Esophagus muscularis mucosa (tissue), 4 donors: ENCODE results near the gene LNPEP. TPM values are rescaled to one million over a fixed set of nuclear protein-coding genes. Genes with fewer than 3 reads are reported as not detected.

Experiments
- DNase-seq: peaks from one replicate; pipeline ENCODE4 v3.0.0-alpha.2; 2017; ENCODE audit errors: extremely low spot score
- H3K27ac ChIP-seq, 4 donors: fragments of 200-600 bp; sonication (generic); replicated peaks in 1 of 4; 1 replicate in 3 of 4; 2 replicates in 1 of 4; pipeline ENCODE4 v1.5.1; 2016 to 2019; ENCODE audit warnings: mild to moderate bottlenecking in 1 of 4
- H3K27me3 ChIP-seq, 4 donors: fragments of 200-600 bp; sonication (generic); one replicate each; pipeline versions ENCODE4 v1.5.1 to v1.6.0; 2016 to 2019
- H3K36me3 ChIP-seq, 4 donors: fragments of 200-600 bp; sonication (generic); one replicate each; pipeline ENCODE4 v1.5.1; 2016 to 2019
- H3K4me1 ChIP-seq, 4 donors: fragments of 200-600 bp; sonication (generic); one replicate each; pipeline ENCODE4 v1.5.1; 2016 to 2019
- H3K4me3 ChIP-seq, 4 donors: fragments of 200-600 bp; sonication (generic); 1 replicate in 2 of 4; 2 replicates in 2 of 4; pipeline ENCODE4 v1.5.1; 2016 to 2019; ENCODE audit warnings: mild to moderate bottlenecking in 4 of 4, moderate library complexity in 1 of 4
- H3K9me3 ChIP-seq, 4 donors: fragments of 200-600 bp; sonication (generic); 1 replicate in 3 of 4; 2 replicates in 1 of 4; pipeline ENCODE4 v1.5.1; 2016 to 2019
- EP300 ChIP-seq: sonication (generic); formaldehyde crosslinking; IDR thresholded peaks from one replicate; pipeline ENCODE4 v1.6.1; 2017; ENCODE audit warnings: antibody characterized with exemption
- POLR2A ChIP-seq: fragments of 450-650 bp; IDR thresholded peaks from one replicate; pipeline ENCODE4 v1.6.1; 2017; ENCODE audit warnings: antibody characterized with exemption, moderate library complexity, mild to moderate bottlenecking, low read depth
- POLR2AphosphoS5 ChIP-seq, 2 donors: sonication (generic); formaldehyde crosslinking; IDR thresholded peaks; one replicate each; pipeline ENCODE4 v1.6.1; 2017; ENCODE audit warnings: antibody characterized with exemption in 2 of 2
- WGBS: methylation state at CpG from one replicate; pipeline ENCODE4 v1.1.5; 2018; 5-methylcytosine and 5-hydroxymethylcytosine counted together
- intact Hi-C: fragments of 100-400 bp; cut with DNase I; formaldehyde crosslinking; loops from one replicate; pipeline ENCODE4 v1.15.1; 2023
- total RNA-seq, 4 donors: library from RNA; depleted of rRNA; stranded (reverse); fragments of >200 nt; gene quantifications; one replicate each; pipeline versions ENCODE4 v1.1.0 to v1.2.1, GENCODE V29; 2016
- TF ChIP-seq, protein P1 (sequence below), 3 experiments: fragments of 200-600 bp in 2 of 3; fragments of 450-650 bp in 1 of 3; sonication (generic) in 2 of 3; IDR thresholded peaks; one replicate each; pipeline ENCODE4 v1.5.1; 2017 to 2019; ENCODE audit warnings: antibody characterized with exemption in 3 of 3, mild to moderate bottlenecking in 2 of 3, moderate library complexity in 1 of 3

Gene LNPEP
- total RNA-seq, 4 donors from 2014 or later: 55.2 to 80.2 (median 65.6) TPM

DNA sequence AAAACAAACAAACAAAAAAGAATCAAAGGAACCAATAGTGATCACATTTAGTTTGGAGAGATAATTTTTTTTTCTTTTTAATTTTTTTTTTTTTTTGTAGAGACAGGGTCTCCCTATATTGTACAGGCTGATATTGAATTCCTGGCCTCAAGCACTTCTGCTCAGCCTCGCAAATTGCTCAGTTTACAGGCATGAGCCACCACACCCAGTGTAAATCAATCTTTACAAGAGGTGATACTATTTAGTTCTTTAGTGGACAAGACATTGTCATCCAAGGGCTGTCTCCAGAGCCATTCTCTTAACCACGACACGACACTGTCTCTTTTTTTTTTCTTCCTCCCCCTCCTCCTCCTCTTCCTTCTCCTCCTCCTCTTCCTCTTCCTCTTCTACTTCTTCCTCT, 30.0 kb upstream of the LNPEP start:
- intact Hi-C loops: no loop called here
- WGBS: 94% methylated on average over 3 of the region's 3 CpGs
- Histone ChIP-seq H3K27me3 (no peaks in the 10 kb centered on the region), H3K4me3 (no peak overlapping the region), H3K36me3 (peaks cover 0 to 52% (median 24%) of the 10 kb centered on the region in 4 donors), H3K27ac (no peak overlapping the region), H3K9me3 (no peaks in the 10 kb centered on the region), H3K4me1 (no peaks in the 10 kb centered on the region)
- TF ChIP-seq, protein P1, sequence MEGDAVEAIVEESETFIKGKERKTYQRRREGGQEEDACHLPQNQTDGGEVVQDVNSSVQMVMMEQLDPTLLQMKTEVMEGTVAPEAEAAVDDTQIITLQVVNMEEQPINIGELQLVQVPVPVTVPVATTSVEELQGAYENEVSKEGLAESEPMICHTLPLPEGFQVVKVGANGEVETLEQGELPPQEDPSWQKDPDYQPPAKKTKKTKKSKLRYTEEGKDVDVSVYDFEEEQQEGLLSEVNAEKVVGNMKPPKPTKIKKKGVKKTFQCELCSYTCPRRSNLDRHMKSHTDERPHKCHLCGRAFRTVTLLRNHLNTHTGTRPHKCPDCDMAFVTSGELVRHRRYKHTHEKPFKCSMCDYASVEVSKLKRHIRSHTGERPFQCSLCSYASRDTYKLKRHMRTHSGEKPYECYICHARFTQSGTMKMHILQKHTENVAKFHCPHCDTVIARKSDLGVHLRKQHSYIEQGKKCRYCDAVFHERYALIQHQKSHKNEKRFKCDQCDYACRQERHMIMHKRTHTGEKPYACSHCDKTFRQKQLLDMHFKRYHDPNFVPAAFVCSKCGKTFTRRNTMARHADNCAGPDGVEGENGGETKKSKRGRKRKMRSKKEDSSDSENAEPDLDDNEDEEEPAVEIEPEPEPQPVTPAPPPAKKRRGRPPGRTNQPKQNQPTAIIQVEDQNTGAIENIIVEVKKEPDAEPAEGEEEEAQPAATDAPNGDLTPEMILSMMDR (IDR thresholded peaks at IDR 0.05): no peak
- TF ChIP-seq EP300: no peak
- TF ChIP-seq POLR2AphosphoS5 (IDR thresholded peaks at IDR 0.05): no peak
- no peak for TF ChIP-seq POLR2A
- DNase-seq: no peak

DNA sequence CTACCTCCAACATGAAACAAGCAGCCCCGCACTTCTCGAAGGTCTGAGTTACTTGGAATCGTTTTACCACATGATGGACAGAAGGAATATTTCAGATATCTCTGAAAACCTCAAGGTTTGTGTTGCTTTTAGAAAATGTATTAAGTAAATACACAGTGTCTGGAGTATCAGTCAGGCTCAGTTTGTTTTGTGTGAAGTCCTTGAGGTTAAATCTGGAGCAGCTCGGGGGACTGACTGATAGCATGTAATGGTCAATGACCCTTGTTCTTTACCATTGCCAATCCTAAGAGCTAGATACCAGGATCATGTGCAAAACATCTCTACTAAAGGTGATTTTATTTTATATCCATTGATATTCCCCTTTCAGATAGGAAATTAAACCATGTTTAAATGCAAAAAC, 26.9 kb upstream of the LNPEP start:
- 92% methylated on average over 4 of the region's 4 CpGs for WGBS
- no peaks in the 10 kb centered on the region for H3K27me3 ChIP-seq

DNA sequence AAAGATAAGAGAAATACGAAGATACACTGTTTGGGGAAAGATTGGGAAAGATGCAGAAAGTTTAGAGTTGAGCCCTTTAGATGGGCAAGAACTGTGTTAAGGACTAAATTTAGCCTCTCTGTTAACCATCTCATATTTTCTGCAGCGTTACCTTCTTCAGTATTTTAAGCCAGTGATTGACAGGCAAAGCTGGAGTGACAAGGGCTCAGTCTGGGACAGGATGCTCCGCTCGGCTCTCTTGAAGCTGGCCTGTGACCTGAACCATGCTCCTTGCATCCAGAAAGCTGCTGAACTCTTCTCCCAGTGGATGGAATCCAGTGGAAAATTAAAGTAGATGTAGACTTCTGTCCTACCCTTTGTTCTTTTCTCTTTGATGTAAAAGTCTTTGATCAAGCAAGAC, 26.4 kb upstream of the LNPEP start:
- DNase-seq: no peak
- H3K4me1 ChIP-seq: no peaks in the 10 kb centered on the region
- WGBS: 100% methylated on average over 4 of the region's 4 CpGs
- TF ChIP-seq POLR2A: no peak
- TF ChIP-seq, protein P1 (IDR thresholded peaks at IDR 0.05): no peak
- no peak for TF ChIP-seq EP300
- no peak for TF ChIP-seq POLR2AphosphoS5 (IDR thresholded peaks at IDR 0.05)
- no peak overlapping the region for H3K27ac ChIP-seq
- H3K36me3 ChIP-seq: peaks cover 0 to 38% (median 16%) of the 10 kb centered on the region in 4 donors
- intact Hi-C loops: no loop called here
- no peaks in the 10 kb centered on the region for H3K9me3 ChIP-seq
- H3K4me3 ChIP-seq: no peak overlapping the region
- no peaks in the 10 kb centered on the region for H3K27me3 ChIP-seq

More for the DNA sequence above, 26.9 kb upstream of the LNPEP start:
- H3K36me3 ChIP-seq: peaks cover 0 to 38% (median 16%) of the 10 kb centered on the region in 4 donors
- H3K27ac ChIP-seq: no peak overlapping the region
- DNase-seq: no peak
- no peak overlapping the region for H3K4me3 ChIP-seq
- H3K4me1 ChIP-seq: no peaks in the 10 kb centered on the region
- intact Hi-C loops: no loop called here
- TF ChIP-seq, protein P1 (IDR thresholded peaks at IDR 0.05): no peak
- TF ChIP-seq EP300: no peak
- TF ChIP-seq POLR2AphosphoS5 (IDR thresholded peaks at IDR 0.05): no peak
- no peak for TF ChIP-seq POLR2A
- H3K9me3 ChIP-seq: no peaks in the 10 kb centered on the region

DNA sequence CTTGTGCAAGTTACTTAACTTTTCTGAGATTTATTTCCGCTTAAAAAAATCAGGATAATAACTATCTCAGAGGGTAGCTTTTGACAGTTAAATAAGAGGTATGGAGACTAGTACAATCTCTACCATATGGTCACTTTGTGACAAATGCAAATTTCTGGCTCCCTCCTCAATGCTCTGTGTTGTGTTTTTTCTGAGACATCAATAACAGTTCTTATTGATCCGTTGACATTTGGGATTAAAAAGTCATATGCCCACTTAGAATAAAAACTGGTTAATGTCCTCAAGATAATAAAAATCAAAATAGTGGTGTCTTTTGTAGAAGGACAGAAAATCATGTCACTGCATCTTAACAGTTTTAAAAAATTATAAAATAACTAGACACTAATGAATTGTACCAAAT, 24.7 kb upstream of the LNPEP start:
- Histone ChIP-seq H3K36me3 (peaks cover 0 to 40% (median 19%) of the 10 kb centered on the region in 4 donors), H3K4me1 (no peaks in the 10 kb centered on the region), H3K27ac (no peak overlapping the region), H3K27me3 (no peaks in the 10 kb centered on the region), H3K9me3 (no peaks in the 10 kb centered on the region), H3K4me3 (no peak overlapping the region)
- no peak for DNase-seq
- TF ChIP-seq POLR2A: no peak
- TF ChIP-seq, protein P1 (IDR thresholded peaks at IDR 0.05): no peak
- no peak for TF ChIP-seq EP300
- TF ChIP-seq POLR2AphosphoS5 (IDR thresholded peaks at IDR 0.05): no peak
- WGBS: 98% methylated on average over 2 of the region's 2 CpGs
- intact Hi-C loops: no loop called here

DNA sequence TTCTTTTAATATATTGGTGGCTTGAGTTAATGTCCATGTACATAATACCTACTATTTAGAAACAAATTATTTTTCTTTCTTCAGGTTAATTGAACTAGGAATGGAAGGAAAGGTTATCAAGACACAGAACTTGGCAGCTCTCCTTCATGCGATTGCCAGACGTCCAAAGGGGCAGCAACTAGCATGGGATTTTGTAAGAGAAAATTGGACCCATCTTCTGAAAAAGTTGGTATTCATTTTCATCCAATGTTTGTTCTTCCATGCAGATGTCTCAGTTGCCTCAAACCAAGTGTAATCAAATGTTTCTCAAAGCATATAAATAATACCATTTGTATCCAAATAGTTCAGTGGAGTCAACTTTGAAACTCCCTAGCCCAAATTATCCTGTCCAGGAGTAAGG, 22.6 kb upstream of the LNPEP start:
- no peak overlapping the region for H3K4me3 ChIP-seq
- no peaks in the 10 kb centered on the region for H3K27me3 ChIP-seq
- intact Hi-C loops: no loop called here
- no peaks in the 10 kb centered on the region for H3K9me3 ChIP-seq
- no peaks in the 10 kb centered on the region for H3K4me1 ChIP-seq
- 89% methylated on average over 2 of the region's 2 CpGs for WGBS
- peaks cover 0 to 56% (median 20%) of the 10 kb centered on the region in 4 donors for H3K36me3 ChIP-seq
- no peak overlapping the region for H3K27ac ChIP-seq
- TF ChIP-seq POLR2AphosphoS5 (IDR thresholded peaks at IDR 0.05): no peak
- TF ChIP-seq, protein P1 (IDR thresholded peaks at IDR 0.05): no peak
- no peak for TF ChIP-seq POLR2A
- TF ChIP-seq EP300: no peak
- DNase-seq: no peak
